ENCODE data around the gene BCL11A. TPM values are rescaled to one million over a fixed set of nuclear protein-coding genes. Genes with fewer than 3 reads are reported as not detected.

The BCL11A gene
- total RNA-seq, 1 donor from 2014 or later = 0.67 TPM

DNA sequence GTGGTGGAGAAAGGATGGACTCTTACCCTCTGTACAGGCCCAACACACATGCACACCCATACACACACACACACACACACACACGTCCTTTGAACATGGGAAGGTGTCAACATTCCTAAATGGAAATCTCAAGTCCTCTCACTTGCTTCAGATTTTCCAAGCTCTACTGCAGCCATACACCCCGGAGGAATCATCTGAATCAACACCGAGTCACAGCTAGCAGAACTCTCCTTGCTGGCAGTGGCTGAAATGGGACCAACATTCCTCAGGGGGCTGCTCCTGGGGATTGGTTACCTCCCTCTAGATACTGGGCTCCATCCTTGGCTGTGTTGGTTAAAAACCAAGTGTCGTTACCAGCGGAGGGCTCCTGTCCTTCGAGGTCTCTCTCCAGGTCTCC lies 112.7 kb downstream of the BCL11A start:
- Mint-ChIP-seq H3K36me3 (no peaks in the 10 kb centered on the region), H3K27me3 (ENCODE audit: insufficient read depth, low read depth) (peaks cover 8% of the 10 kb centered on the region), H3K9me3 (no peaks in the 10 kb centered on the region), H3K4me3 (no peak overlapping the region), H3K27ac (no peak overlapping the region), H3K4me1 (peaks cover 15% of the 10 kb centered on the region)
- Histone ChIP-seq H3K27ac (no peak overlapping the region), H3K36me3 (no peaks in the 10 kb centered on the region), H3K4me2 (no peak overlapping the region), H3K9ac (no peak overlapping the region), H4K20me1 (ENCODE audit: low read depth) (no peaks in the 10 kb centered on the region), H3K9me3 (ENCODE audit: low read depth) (no peaks in the 10 kb centered on the region), H2AFZ (replicated peaks) (no peak overlapping the region), H3K4me3 (no peak overlapping the region), H3K27me3 (no peaks in the 10 kb centered on the region), H3F3A (ENCODE audit: low read depth) (no peaks in the 10 kb centered on the region), H3K79me2 (ENCODE audit: low read depth) (no peaks in the 10 kb centered on the region), H3K4me1 (peaks cover 3% of the 10 kb centered on the region)
- TF ChIP-seq, protein P1, sequence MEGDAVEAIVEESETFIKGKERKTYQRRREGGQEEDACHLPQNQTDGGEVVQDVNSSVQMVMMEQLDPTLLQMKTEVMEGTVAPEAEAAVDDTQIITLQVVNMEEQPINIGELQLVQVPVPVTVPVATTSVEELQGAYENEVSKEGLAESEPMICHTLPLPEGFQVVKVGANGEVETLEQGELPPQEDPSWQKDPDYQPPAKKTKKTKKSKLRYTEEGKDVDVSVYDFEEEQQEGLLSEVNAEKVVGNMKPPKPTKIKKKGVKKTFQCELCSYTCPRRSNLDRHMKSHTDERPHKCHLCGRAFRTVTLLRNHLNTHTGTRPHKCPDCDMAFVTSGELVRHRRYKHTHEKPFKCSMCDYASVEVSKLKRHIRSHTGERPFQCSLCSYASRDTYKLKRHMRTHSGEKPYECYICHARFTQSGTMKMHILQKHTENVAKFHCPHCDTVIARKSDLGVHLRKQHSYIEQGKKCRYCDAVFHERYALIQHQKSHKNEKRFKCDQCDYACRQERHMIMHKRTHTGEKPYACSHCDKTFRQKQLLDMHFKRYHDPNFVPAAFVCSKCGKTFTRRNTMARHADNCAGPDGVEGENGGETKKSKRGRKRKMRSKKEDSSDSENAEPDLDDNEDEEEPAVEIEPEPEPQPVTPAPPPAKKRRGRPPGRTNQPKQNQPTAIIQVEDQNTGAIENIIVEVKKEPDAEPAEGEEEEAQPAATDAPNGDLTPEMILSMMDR (IDR thresholded peaks at IDR 0.05) = no peak
- TF ChIP-seq EZH2 (IDR thresholded peaks at IDR 0.05) (no peak), EZH2phosphoT487 (IDR thresholded peaks at IDR 0.05) (no peak)
- no peak for DNase-seq (ENCODE audit: low spot score)

- H2AFZ ChIP-seq (replicated peaks) = no peak overlapping the region
- Mint-ChIP-seq H3K9me3 (no peaks in the 10 kb centered on the region), H3K4me3 (no peak overlapping the region), H3K27me3 (ENCODE audit: insufficient read depth, low read depth) (peaks cover 7% of the 10 kb centered on the region), H3K4me1 (peaks cover 15% of the 10 kb centered on the region), H3K27ac (no peak overlapping the region), H3K36me3 (no peaks in the 10 kb centered on the region)
- DNase-seq (ENCODE audit: low spot score) = no peak
- TF ChIP-seq EZH2 (IDR thresholded peaks at IDR 0.05) (no peak), EZH2phosphoT487 (IDR thresholded peaks at IDR 0.05) (no peak)
- TF ChIP-seq, protein P1 (IDR thresholded peaks at IDR 0.05) = no peak
- H3K79me2 ChIP-seq (ENCODE audit: low read depth) = no peaks in the 10 kb centered on the region
- no peak overlapping the region for H3K4me2 ChIP-seq
- H4K20me1 ChIP-seq (ENCODE audit: low read depth) = no peaks in the 10 kb centered on the region
- H3K27me3 ChIP-seq = no peaks in the 10 kb centered on the region
- no peak overlapping the region for H3K4me3 ChIP-seq
- peaks cover 3% of the 10 kb centered on the region for H3K4me1 ChIP-seq
- H3K9ac ChIP-seq = no peak overlapping the region
- H3K27ac ChIP-seq = no peak overlapping the region
- no peaks in the 10 kb centered on the region for H3F3A ChIP-seq (ENCODE audit: low read depth)
- H3K36me3 ChIP-seq = no peaks in the 10 kb centered on the region
- H3K9me3 ChIP-seq (ENCODE audit: low read depth) = no peaks in the 10 kb centered on the region
These were observed 113.2 kb downstream of the BCL11A start for GRCh38 chr2:60440079-60440766.

GRCh38 chr2:60439219-60439974 lies 114.1 kb downstream of the BCL11A start:
- Histone ChIP-seq H3K27me3 (no peaks in the 10 kb centered on the region), H3K79me2 (ENCODE audit: low read depth) (no peaks in the 10 kb centered on the region), H3K4me3 (no peak overlapping the region), H3K27ac (no peak overlapping the region), H4K20me1 (ENCODE audit: low read depth) (no peaks in the 10 kb centered on the region), H3F3A (ENCODE audit: low read depth) (no peaks in the 10 kb centered on the region), H3K9ac (no peak overlapping the region), H3K4me2 (no peak overlapping the region), H2AFZ (replicated peaks) (no peak overlapping the region), H3K4me1 (peaks cover 3% of the 10 kb centered on the region), H3K36me3 (no peaks in the 10 kb centered on the region), H3K9me3 (ENCODE audit: low read depth) (no peaks in the 10 kb centered on the region)
- no peaks in the 10 kb centered on the region for H3K9me3 Mint-ChIP-seq
- H3K27me3 Mint-ChIP-seq (ENCODE audit: insufficient read depth, low read depth) = peaks cover 3% of the 10 kb centered on the region
- no peak overlapping the region for H3K27ac Mint-ChIP-seq
- peaks cover 18% of the 10 kb centered on the region for H3K4me1 Mint-ChIP-seq
- DNase-seq (ENCODE audit: low spot score) = peak; percentile 24
- H3K4me3 Mint-ChIP-seq = no peak overlapping the region
- no peaks in the 10 kb centered on the region for H3K36me3 Mint-ChIP-seq
- TF ChIP-seq, protein P1 (IDR thresholded peaks at IDR 0.05) = peak; percentile 44
- TF ChIP-seq EZH2 (IDR thresholded peaks at IDR 0.05) = no peak

All from neural progenitor cell (in vitro differentiated cells).